ENCODE results near the gene GLIS1.

DNA sequence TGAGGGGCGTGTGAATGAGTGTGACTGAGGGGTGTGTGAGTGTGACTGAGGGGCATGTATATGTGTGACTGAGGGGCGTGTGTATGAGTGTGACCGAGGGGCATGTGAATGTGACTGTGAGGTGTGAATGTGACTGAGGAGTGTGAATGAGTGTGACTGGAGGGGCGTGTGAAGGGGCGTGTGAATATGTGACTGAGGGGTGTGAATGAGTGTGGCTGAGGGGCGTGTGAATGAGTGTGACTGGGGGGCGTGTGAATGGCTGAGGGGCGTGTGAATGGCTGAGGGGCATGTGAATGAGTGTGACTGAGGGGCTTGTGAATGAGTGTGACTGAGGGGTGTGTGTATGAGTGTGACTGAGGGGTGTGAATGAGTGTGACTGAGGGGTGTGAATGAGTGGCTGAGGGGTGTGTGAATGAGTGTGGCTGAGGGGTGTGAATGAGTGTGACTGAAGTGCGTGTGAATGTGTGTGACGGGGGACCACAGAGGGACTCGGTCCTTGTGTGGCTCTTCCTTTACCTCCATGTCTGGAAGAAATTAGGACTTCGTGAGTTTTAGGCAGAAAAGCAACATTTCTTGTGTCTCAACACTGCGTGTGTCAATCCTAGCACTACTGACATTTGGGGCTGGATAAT, 105.8 kb downstream of the GLIS1 start:
- TF ChIP-seq, protein P1, sequence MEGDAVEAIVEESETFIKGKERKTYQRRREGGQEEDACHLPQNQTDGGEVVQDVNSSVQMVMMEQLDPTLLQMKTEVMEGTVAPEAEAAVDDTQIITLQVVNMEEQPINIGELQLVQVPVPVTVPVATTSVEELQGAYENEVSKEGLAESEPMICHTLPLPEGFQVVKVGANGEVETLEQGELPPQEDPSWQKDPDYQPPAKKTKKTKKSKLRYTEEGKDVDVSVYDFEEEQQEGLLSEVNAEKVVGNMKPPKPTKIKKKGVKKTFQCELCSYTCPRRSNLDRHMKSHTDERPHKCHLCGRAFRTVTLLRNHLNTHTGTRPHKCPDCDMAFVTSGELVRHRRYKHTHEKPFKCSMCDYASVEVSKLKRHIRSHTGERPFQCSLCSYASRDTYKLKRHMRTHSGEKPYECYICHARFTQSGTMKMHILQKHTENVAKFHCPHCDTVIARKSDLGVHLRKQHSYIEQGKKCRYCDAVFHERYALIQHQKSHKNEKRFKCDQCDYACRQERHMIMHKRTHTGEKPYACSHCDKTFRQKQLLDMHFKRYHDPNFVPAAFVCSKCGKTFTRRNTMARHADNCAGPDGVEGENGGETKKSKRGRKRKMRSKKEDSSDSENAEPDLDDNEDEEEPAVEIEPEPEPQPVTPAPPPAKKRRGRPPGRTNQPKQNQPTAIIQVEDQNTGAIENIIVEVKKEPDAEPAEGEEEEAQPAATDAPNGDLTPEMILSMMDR (IDR thresholded peaks at IDR 0.05), result no peak
- TF ChIP-seq POLR2AphosphoS5 (IDR thresholded peaks at IDR 0.05; ENCODE audit: insufficient read depth in 1 of 2, low read depth in 1 of 2), result no peak

Data from vagina (tissue), 2 donors.